GM18951 (cell line): ENCODE measurements around the gene YARS2.
"Not testable (repeated sequence)": the region's sequence is repeated elsewhere in the genome, so short reads cannot be mapped to it uniquely, and the experiment has no call there.

ENCODE experiments used
- POLR2A ChIP-seq: IDR thresholded peaks from 4 replicates; pipeline ENCODE4 v1.6.1; 2011; ENCODE audit warnings: mild to moderate bottlenecking; ENCODE audit not compliant: insufficient read length, insufficient read depth; ENCODE audit errors: extremely low read depth
- in situ Hi-C: fragments of 300-500 bp; cut with MboI; formaldehyde crosslinking; loops from one replicate; pipeline ENCODE4 v1.12.0; 2022; ENCODE audit warnings: low sequenced_read_pairs, mixed read lengths, inconsistent platforms; ENCODE audit not compliant: unreplicated experiment

Gene YARS2

GRCh38 chr12:32737715-32738114 lies 18.0 kb downstream of the YARS2 start:
- in situ Hi-C loops = loop anchor here (10.0 kb wide), 1 partner anchor 263 kb away; no protein-coding TSS in a partner anchor
- no peak for TF ChIP-seq POLR2A

GRCh38 chr12:32736445-32736844 lies 19.3 kb downstream of the YARS2 start:
- in situ Hi-C loops = loop anchor here (10.0 kb wide), 1 partner anchor 262 kb away; no protein-coding TSS in a partner anchor
- no peak for TF ChIP-seq POLR2A

GRCh38 chr12:32734952-32735351 lies 20.7 kb downstream of the YARS2 start:
- no peak for TF ChIP-seq POLR2A
- in situ Hi-C loops = loop anchor here (10.0 kb wide), 1 partner anchor 260 kb away; no protein-coding TSS in a partner anchor

- no peak for TF ChIP-seq POLR2A
- in situ Hi-C loops = no loop called here
Observed at GRCh38 chr12:32727237-32727636, 28.5 kb downstream of the YARS2 start.

- in situ Hi-C loops = no loop called here
- TF ChIP-seq POLR2A = no peak
Observed at GRCh38 chr12:32726286-32726685, 29.4 kb downstream of the YARS2 start.

- in situ Hi-C loops = not testable (repeated sequence)
Observed at GRCh38 chr12:32725308-32725707, 30.4 kb downstream of the YARS2 start.

GRCh38 chr12:32718926-32719325 lies 36.8 kb downstream of the YARS2 start:
- TF ChIP-seq POLR2A = no peak
- in situ Hi-C loops = no loop called here

GRCh38 chr12:32714772-32715171 lies 40.9 kb downstream of the YARS2 start:
- in situ Hi-C loops = no loop called here
- no peak for TF ChIP-seq POLR2A

GRCh38 chr12:32708926-32709325 lies 46.8 kb downstream of the YARS2 start:
- in situ Hi-C loops = no loop called here
- no peak for TF ChIP-seq POLR2A

- in situ Hi-C loops = no loop called here
- TF ChIP-seq POLR2A = no peak
Observed at GRCh38 chr12:32706335-32707024, 49.2 kb downstream of the YARS2 start.

GRCh38 chr12:32705783-32706182 lies 49.9 kb downstream of the YARS2 start:
- TF ChIP-seq POLR2A = no peak

GRCh38 chr12:32702946-32703345 lies 52.8 kb downstream of the YARS2 start:
- in situ Hi-C loops = no loop called here
- TF ChIP-seq POLR2A = no peak

More at GRCh38 chr12:32705783-32706182, 49.9 kb downstream of the YARS2 start:
- in situ Hi-C loops = no loop called here

- in situ Hi-C loops = no loop called here
- TF ChIP-seq POLR2A = no peak
Observed at GRCh38 chr12:32702473-32702872, 53.2 kb downstream of the YARS2 start.

GRCh38 chr12:32699437-32699836 lies 56.3 kb downstream of the YARS2 start:
- in situ Hi-C loops = loop anchor here (25.0 kb wide), 1 partner anchor 787 kb away; no protein-coding TSS in a partner anchor
